H9 (cell line): ENCODE measurements around the gene IL6R. TPM values are rescaled to one million over a fixed set of nuclear protein-coding genes. Genes with fewer than 3 reads are reported as not detected.

Experiments
- DNase-seq: peaks from one replicate; pipeline ENCODE4 v3.0.0-alpha.2; 2017
- H2AFZ ChIP-seq: one replicate; pipeline ENCODE4 v1.6.1; 2013; ENCODE audit warnings: mild to moderate bottlenecking, low read length, control low read depth, moderate library complexity
- H2AK5ac ChIP-seq: 2 replicates; pipeline ENCODE4 v1.6.1; 2013; ENCODE audit warnings: low read length, control low read depth, mixed read lengths; ENCODE audit not compliant: insufficient read length
- H2BK120ac ChIP-seq: one replicate; pipeline ENCODE4 v1.6.1; 2013; ENCODE audit warnings: low read depth, mild to moderate bottlenecking, low read length, control low read depth, inconsistent platforms; ENCODE audit not compliant: poor library complexity, severe bottlenecking
- H2BK12ac ChIP-seq: 2 replicates; pipeline ENCODE4 v1.6.1; 2013; ENCODE audit warnings: low read length, control low read depth, mixed read lengths, low read depth; ENCODE audit not compliant: insufficient read length
- H2BK15ac ChIP-seq: 2 replicates; pipeline ENCODE4 v1.6.1; 2013; ENCODE audit warnings: low read depth, low read length, control low read depth
- H2BK20ac ChIP-seq: one replicate; pipeline ENCODE4 v1.6.1; 2013; ENCODE audit warnings: low read depth, mild to moderate bottlenecking, low read length, control low read depth, inconsistent platforms; ENCODE audit not compliant: poor library complexity, severe bottlenecking
- H2BK5ac ChIP-seq: 2 replicates; pipeline ENCODE4 v1.6.1; 2013; ENCODE audit warnings: low read length, control low read depth, mixed read lengths; ENCODE audit not compliant: insufficient read length
- H3K14ac ChIP-seq: 2 replicates; pipeline ENCODE4 v1.6.1; 2013; ENCODE audit warnings: low read length, control low read depth; ENCODE audit not compliant: insufficient read depth
- H3K18ac ChIP-seq: 2 replicates; pipeline ENCODE4 v1.6.1; 2013; ENCODE audit warnings: low read depth, mild to moderate bottlenecking, mixed read lengths, low read length, control low read depth; ENCODE audit not compliant: insufficient read length
- H3K23ac ChIP-seq: 2 replicates; pipeline ENCODE4 v1.6.1; 2013; ENCODE audit warnings: low read length, control low read depth, mixed read lengths, low read depth; ENCODE audit not compliant: insufficient read length
- H3K23me2 ChIP-seq: 2 replicates; pipeline ENCODE4 v1.6.1; 2013; ENCODE audit warnings: low read depth, mild to moderate bottlenecking, mixed read lengths, low read length, control low read depth; ENCODE audit not compliant: insufficient read length, poor library complexity, severe bottlenecking
- H3K27ac ChIP-seq: 2 replicates; pipeline ENCODE4 v1.5.1; 2013; ENCODE audit warnings: low read length, control low read depth, mixed read lengths, low read depth; ENCODE audit not compliant: insufficient read length
- H3K27me3 ChIP-seq: 2 replicates; pipeline ENCODE4 v1.6.1; 2013; ENCODE audit warnings: low read length, control low read depth, inconsistent platforms; ENCODE audit not compliant: insufficient read depth
- H3K4ac ChIP-seq: 2 replicates; pipeline ENCODE4 v1.6.1; 2013; ENCODE audit warnings: low read depth, mild to moderate bottlenecking, control low read depth, inconsistent platforms, low read length, moderate library complexity
- H3K4me1 ChIP-seq: 2 replicates; pipeline ENCODE4 v1.6.1; 2013; ENCODE audit warnings: low read length, control low read depth, inconsistent platforms; ENCODE audit not compliant: insufficient read depth
- H3K4me2 ChIP-seq: 2 replicates; pipeline ENCODE4 v1.6.1; 2013; ENCODE audit warnings: low read length, control low read depth, mixed read lengths; ENCODE audit not compliant: insufficient read length, insufficient read depth
- H3K56ac ChIP-seq: 2 replicates; pipeline ENCODE4 v1.6.1; 2013; ENCODE audit warnings: low read depth, mild to moderate bottlenecking, mixed read lengths, low read length, control low read depth; ENCODE audit not compliant: insufficient read length
- H3K79me1 ChIP-seq: 2 replicates; pipeline ENCODE4 v1.6.1; 2013; ENCODE audit warnings: low read depth, mild to moderate bottlenecking, moderate library complexity, low read length, control low read depth, inconsistent platforms; ENCODE audit not compliant: insufficient read depth, poor library complexity, severe bottlenecking
- H3K79me2 ChIP-seq: 2 replicates; pipeline ENCODE4 v1.6.1; 2013; ENCODE audit warnings: low read length, control low read depth, inconsistent platforms; ENCODE audit not compliant: insufficient read depth
- H3K9ac ChIP-seq: 2 replicates; pipeline ENCODE4 v1.6.1; 2013; ENCODE audit warnings: low read length, control low read depth, mixed read lengths; ENCODE audit not compliant: insufficient read length; ENCODE audit errors: extremely low read depth
- H3K9me3 ChIP-seq: one replicate; pipeline ENCODE4 v1.6.1; 2013; ENCODE audit warnings: low read depth, low read length, inconsistent platforms; ENCODE audit not compliant: control insufficient read depth
- H3T11ph ChIP-seq: one replicate; pipeline ENCODE4 v1.6.1; 2013; ENCODE audit warnings: mild to moderate bottlenecking, low read length, control low read depth, inconsistent platforms
- H4K20me1 ChIP-seq: one replicate; pipeline ENCODE4 v1.6.1; 2013; ENCODE audit not compliant: control insufficient read depth, insufficient read length, insufficient read depth
- H4K5ac ChIP-seq: 2 replicates; pipeline ENCODE4 v1.6.1; 2013; ENCODE audit warnings: low read depth, mild to moderate bottlenecking, mixed read lengths, low read length, control low read depth; ENCODE audit not compliant: insufficient read length
- H4K8ac ChIP-seq: replicated peaks from 2 replicates; pipeline ENCODE4 v1.6.1; 2013; ENCODE audit warnings: low read length, control low read depth, mixed read lengths, low read depth; ENCODE audit not compliant: insufficient read length
- H4K91ac ChIP-seq: 2 replicates; pipeline ENCODE4 v1.6.1; 2013; ENCODE audit warnings: low read depth, mild to moderate bottlenecking, moderate library complexity, mixed read lengths, low read length, control low read depth; ENCODE audit not compliant: insufficient read length
- H3K27ac Mint-ChIP-seq, 3 experiments: 2 replicates in 2 of 3; 3 replicates in 1 of 3; pipeline ENCODE4 v1.8.0; 2020 to 2021; ENCODE audit warnings: mixed read lengths in 3 of 3, mild to moderate bottlenecking in 1 of 3, moderate library complexity in 1 of 3
- H3K27me3 Mint-ChIP-seq: 2 replicates; pipeline ENCODE4 v1.8.0; 2021; ENCODE audit warnings: low read depth, mild to moderate bottlenecking, moderate library complexity, mixed read lengths
- H3K36me3 Mint-ChIP-seq, 3 experiments: 2 replicates in 2 of 3; 3 replicates in 1 of 3; pipeline ENCODE4 v1.8.0; 2020 to 2021; ENCODE audit warnings: low read depth in 3 of 3, mixed read lengths in 3 of 3; ENCODE audit not compliant: insufficient read depth in 1 of 3
- H3K4me1 Mint-ChIP-seq, 2 experiments: 2 replicates each; pipeline ENCODE4 v1.8.0; 2020; ENCODE audit warnings: mixed read lengths in 2 of 2
- H3K4me3 Mint-ChIP-seq, 2 experiments: 2 replicates in 1 of 2; 3 replicates in 1 of 2; pipeline ENCODE4 v1.8.0; 2020 to 2021; ENCODE audit warnings: mild to moderate bottlenecking in 2 of 2, mixed read lengths in 2 of 2, moderate library complexity in 1 of 2
- H3K9me3 Mint-ChIP-seq, 2 experiments: 2 replicates in 1 of 2; 3 replicates in 1 of 2; pipeline ENCODE4 v1.8.0; 2020; ENCODE audit warnings: mild to moderate bottlenecking in 2 of 2, mixed read lengths in 2 of 2, moderate library complexity in 1 of 2
- CTCF ChIP-seq: fragments of 200-600 bp; sonication (generic); conservative IDR thresholded peaks from 3 replicates; pipeline ENCODE4 v1.8.0; 2021; ENCODE audit warnings: antibody characterized with exemption, mild to moderate bottlenecking
- WGBS: extraction: QIAGEN DNeasy Blood & Tissue Kit; methylation state at CpG from one replicate; pipeline ENCODE4 v1.1.7; 2013; ENCODE audit warnings: missing lambda C conversion rate, low lambda C conversion rate, mixed read lengths; ENCODE audit not compliant: insufficient read length; ENCODE audit errors: extremely low coverage; 5-methylcytosine and 5-hydroxymethylcytosine counted together
- total RNA-seq: library from RNA; stranded (reverse); gene quantifications from 2 replicates; pipeline ENCODE4 v1.2.1, GENCODE V29; 2021

The IL6R gene
- total RNA-seq, 1 experiment from 2014 or later: 1.7 TPM

DNA sequence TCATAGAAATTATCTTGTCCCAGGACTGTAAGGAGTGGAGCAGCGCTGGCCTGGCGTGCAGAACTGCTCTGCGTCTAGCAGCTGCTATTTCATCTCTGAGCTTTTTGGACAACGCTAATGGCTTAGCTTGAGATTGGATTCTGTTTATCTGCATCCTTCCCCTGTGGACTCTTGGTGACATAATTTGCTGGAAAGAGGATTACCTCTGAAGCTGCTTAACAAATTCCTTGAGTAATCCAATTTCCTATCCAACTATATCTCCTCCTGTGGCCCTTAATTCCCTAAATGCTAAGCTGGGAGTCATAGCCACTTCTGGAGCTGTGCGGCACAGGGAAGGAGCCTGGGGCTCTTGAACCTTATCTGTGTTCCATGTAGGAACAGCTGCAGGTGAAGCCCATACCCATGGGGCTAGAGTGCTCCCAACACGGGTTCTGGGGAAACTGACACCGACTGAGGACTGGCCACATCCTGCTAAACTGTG is 43.2 kb downstream of the IL6R start:
- Histone ChIP-seq H3K9ac (no peak overlapping the region), H2BK120ac (no peak overlapping the region), H4K8ac (no peak overlapping the region), H2BK5ac (no peak overlapping the region), H3K4me2 (no peak overlapping the region), H3K79me1 (no peaks in the 10 kb centered on the region), H3K23me2 (no peaks in the 10 kb centered on the region), H3K23ac (no peak overlapping the region), H3K4ac (no peak overlapping the region), H3K27ac (no peak overlapping the region), H3K56ac (no peak overlapping the region), H3K27me3 (no peaks in the 10 kb centered on the region), H3K18ac (no peak overlapping the region), H2AK5ac (no peak overlapping the region), H4K20me1 (no peaks in the 10 kb centered on the region), H2AFZ (no peak overlapping the region), H2BK12ac (no peak overlapping the region), H3K9me3 (no peaks in the 10 kb centered on the region), H4K91ac (no peak overlapping the region), H3K4me1 (no peaks in the 10 kb centered on the region), H3K14ac (no peak overlapping the region), H2BK15ac (no peak overlapping the region), H2BK20ac (no peak overlapping the region), H4K5ac (no peak overlapping the region), H3T11ph (no peak overlapping the region), H3K79me2 (no peaks in the 10 kb centered on the region)
- Mint-ChIP-seq H3K9me3 (no peaks in the 10 kb centered on the region), H3K27me3 (no peaks in the 10 kb centered on the region; the same call in none of the 2 replicates), H3K36me3 (no peaks in the 10 kb centered on the region), H3K27ac (no peak overlapping the region), H3K4me1 (peaks cover 0 to 5% of the 10 kb centered on the region in 2 experiments; a peak in 1 of 4 replicates), H3K4me3 (no peak overlapping the region)
- no CpG with 5 or more reads among the region's 7 CpGs for WGBS
- DNase-seq: no peak
- no peak for TF ChIP-seq CTCF
